Measurements from ENCODE around the gene TEX44.

TEX44 gene

DNA sequence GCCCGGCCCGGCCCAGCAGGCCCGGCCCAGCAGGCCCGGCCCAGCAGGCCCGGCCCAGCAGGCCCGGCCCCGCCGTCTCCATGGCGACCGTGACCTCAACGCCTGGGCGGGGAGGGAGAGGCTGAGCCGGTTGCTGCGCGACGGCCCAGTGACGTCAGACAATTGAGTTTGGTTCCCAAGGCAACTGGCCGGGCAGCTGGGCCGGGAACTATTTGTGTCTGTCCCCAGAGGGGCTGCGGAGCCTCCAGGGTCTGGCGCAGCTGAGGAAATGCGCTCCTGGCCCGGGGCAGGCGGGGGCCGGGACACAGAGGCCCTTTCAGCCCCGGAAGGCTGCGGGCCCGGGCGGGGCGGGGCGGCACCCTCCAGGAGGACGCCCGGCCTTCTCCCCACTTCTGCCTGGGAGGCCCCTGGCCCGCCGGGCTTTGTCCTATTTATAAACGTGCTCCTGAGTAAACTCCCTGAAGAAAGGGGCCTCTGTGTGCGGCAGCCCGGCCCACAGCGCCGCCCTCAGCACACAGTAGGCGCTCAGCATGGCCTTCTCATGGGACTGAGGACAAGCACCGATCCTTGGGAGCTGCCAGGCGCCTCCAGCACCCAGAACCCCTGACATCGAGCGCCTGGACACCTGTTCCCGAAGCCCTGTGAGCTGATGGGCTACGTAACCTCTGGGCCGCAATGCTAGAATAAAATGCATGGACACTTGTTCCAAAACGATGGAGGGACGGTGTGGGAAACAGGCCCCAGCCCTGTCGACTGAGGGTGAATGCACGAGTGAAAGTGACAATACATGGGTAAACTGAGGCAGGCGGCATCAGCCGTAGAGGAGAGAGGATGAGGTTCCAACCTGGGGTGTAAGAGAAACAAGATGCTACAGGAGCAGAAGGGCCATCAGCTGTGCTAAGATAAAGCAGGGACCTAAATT lies 12.3 kb downstream of the TEX44 start:
- ChIA-PET POLR2A (ENCODE audit: low non-redundant PET) (interaction anchor here (0.6 kb wide), 1 partner anchor 35 kb away, joined by 4 read pairs; no protein-coding TSS in a partner anchor), CTCF (interaction anchor here (0.6 to 0.9 kb wide), 2 partner anchors 35 to 110 kb away, joined by 3 to 4 read pairs; no protein-coding TSS in a partner anchor)
- TF ChIP-seq, protein P1, sequence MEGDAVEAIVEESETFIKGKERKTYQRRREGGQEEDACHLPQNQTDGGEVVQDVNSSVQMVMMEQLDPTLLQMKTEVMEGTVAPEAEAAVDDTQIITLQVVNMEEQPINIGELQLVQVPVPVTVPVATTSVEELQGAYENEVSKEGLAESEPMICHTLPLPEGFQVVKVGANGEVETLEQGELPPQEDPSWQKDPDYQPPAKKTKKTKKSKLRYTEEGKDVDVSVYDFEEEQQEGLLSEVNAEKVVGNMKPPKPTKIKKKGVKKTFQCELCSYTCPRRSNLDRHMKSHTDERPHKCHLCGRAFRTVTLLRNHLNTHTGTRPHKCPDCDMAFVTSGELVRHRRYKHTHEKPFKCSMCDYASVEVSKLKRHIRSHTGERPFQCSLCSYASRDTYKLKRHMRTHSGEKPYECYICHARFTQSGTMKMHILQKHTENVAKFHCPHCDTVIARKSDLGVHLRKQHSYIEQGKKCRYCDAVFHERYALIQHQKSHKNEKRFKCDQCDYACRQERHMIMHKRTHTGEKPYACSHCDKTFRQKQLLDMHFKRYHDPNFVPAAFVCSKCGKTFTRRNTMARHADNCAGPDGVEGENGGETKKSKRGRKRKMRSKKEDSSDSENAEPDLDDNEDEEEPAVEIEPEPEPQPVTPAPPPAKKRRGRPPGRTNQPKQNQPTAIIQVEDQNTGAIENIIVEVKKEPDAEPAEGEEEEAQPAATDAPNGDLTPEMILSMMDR (conservative IDR thresholded peaks at IDR 0.05; ENCODE audit: low read depth), result no peak
- peak overlapping the region; percentile 91 for H3K27ac ChIP-seq
- peak; percentile 97 for DNase-seq (ENCODE audit: low spot score)

DNA sequence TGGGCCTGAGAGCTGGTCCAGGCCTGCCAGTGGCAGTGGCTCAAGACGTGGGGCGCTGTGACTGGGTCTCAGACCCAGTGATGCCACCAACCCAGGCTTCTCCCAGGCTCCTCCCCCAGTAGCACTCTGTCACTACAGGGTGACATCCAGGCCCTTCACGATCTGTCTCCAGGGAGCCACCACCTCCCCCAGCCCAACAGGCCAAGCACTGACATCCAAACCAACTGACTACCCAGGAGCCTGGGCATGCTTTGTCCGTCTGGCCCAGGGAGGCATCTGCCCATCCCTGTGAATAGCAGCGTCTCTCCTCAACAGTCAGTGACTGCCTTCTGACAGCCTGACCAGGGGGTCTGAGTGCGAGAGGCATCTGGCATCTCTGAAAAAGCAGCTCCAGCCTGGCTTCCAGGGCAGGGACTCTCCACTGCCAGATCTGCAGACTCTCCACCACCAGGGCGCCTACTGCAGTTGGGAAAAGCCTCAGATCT lies 13.0 kb downstream of the TEX44 start:
- ChIA-PET POLR2A (ENCODE audit: low non-redundant PET) (no interaction called here), CTCF (interaction anchor here (0.9 kb wide), 1 partner anchor 110 kb away, joined by 3 read pairs; no protein-coding TSS in a partner anchor)
- TF ChIP-seq, protein P1 (conservative IDR thresholded peaks at IDR 0.05; ENCODE audit: low read depth), result no peak
- DNase-seq (ENCODE audit: low spot score), result no peak
- peak overlapping the region; percentile 91 for H3K27ac ChIP-seq

DNA sequence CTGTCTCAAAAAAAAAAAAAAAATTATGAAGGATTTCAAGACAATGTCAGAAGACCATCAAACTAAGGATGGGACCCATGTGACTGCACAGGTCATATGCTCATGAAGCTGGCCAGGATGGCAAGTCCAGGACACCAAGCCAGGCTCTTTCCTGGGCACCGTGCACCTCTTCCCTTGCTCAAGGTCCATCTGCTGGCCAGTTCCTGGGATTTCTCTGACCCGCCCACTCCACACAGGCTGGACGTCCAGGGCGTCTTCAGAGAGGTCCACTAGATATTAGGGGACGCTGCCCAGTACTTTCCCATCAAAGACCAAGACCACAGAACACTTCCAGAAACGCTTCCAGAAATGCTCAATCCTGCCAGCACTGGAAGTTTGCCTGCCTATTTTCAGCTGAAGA lies 14.3 kb downstream of the TEX44 start:
- ChIA-PET CTCF (interaction anchor here (0.7 kb wide), 1 partner anchor 86 kb away, joined by 3 read pairs; no protein-coding TSS in a partner anchor), POLR2A (ENCODE audit: low non-redundant PET) (no interaction called here)
- TF ChIP-seq, protein P1 (conservative IDR thresholded peaks at IDR 0.05; ENCODE audit: low read depth), result no peak
- no peak for DNase-seq (ENCODE audit: low spot score)
- no peak overlapping the region; the same call in 1 of the 2 replicates for H3K27ac ChIP-seq

DNA sequence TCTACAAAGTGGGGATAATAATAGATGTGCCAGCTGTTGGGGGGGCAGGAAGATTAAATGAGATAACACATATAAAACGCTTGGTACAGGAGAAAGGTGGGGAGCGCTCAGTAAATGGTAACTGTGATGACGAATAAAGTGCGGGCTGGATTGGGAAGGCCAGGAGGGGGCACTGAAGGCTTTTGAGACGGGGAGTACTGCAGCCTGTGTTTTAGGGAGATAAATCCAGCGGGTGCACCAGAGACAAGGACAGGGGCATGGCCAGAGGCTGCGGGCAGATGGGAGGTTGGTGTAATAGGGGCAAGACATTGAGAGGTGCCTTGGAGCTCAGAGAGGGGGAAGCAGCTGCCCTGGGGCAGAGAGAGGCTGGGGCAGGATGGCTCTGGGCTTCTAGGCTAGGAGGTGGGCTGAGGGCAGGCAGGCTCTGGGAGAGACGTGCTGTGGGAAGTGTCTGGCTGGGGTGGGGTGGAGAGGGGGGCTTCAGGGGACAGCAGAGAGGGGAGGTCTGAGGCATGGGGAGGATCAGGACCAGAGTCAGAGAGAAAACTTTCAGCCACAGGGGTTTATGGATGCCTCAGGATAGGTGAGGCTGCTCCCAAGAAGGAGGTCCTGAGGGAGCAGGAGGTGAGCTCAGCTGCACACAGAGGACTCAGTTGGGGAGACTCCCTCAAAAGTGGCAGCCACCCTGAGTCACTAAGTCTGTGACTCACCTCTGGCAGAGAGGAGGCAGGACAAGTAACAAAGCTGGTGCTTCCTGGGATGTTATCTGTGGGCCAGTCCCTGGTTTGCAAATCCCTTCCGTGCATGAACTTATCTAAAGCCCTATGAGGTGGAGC lies 18.8 kb downstream of the TEX44 start:
- DNase-seq (ENCODE audit: low spot score), result peak; percentile 88
- TF ChIP-seq, protein P1 (conservative IDR thresholded peaks at IDR 0.05; ENCODE audit: low read depth), result no peak
- CTCF ChIA-PET, result interaction anchor here (0.6 to 3.2 kb wide), 12 partner anchors 10 to 105 kb away, joined by 3 to 19 read pairs (median 4); no protein-coding TSS in a partner anchor
- POLR2A ChIA-PET (ENCODE audit: low non-redundant PET), result interaction anchor here (0.6 to 0.7 kb wide), 3 partner anchors 97 to 179 kb away, joined by 3 to 9 read pairs (median 5); partner anchors contain the start of gene PTMA
- H3K27ac ChIP-seq, result peak overlapping the region; percentile 97

DNA sequence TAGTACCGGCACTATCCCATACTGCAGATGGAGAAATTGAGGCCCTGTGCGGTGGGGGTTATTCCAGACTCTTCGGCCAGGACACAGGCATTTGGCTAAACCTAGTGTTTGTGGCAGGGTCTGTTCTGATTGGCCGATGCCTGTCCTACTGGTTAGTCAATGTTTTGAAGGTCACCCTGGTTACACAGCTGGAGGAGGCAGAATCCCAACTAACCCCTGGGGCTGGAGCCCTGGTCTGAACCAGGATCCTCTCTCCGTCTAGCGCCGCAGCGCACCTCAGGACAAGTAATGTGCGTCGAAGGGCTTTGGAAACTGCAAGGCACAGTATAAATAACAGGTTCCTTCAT lies 19.4 kb downstream of the TEX44 start:
- peak overlapping the region; percentile 97 for H3K27ac ChIP-seq
- peak; percentile 87 for DNase-seq (ENCODE audit: low spot score)
- POLR2A ChIA-PET (ENCODE audit: low non-redundant PET), result no interaction called here
- CTCF ChIA-PET, result interaction anchor here (0.6 to 3.2 kb wide), 13 partner anchors 11 to 105 kb away, joined by 3 to 19 read pairs (median 4); no protein-coding TSS in a partner anchor
- TF ChIP-seq, protein P1 (conservative IDR thresholded peaks at IDR 0.05; ENCODE audit: low read depth), result no peak

Measured in RWPE1 (cell line).